IPS-11a (cell line): ENCODE measurements around the gene SUPT3H.

Experiments used
- H3K4me3 ChIP-seq: one replicate; pipeline ENCODE4 v1.5.1; 2013; ENCODE audit warnings: low read depth, low read length, control low read depth

SUPT3H gene

GRCh38 chr6:45129051-45129450, 248.7 kb downstream of the SUPT3H start:
- H3K4me3 ChIP-seq = no peak overlapping the region

- H3K4me3 ChIP-seq = no peak overlapping the region
Observed at GRCh38 chr6:45127185-45127584, 250.5 kb downstream of the SUPT3H start.

- H3K4me3 ChIP-seq = no peak overlapping the region
Observed at GRCh38 chr6:45126033-45126432, 251.7 kb downstream of the SUPT3H start.

- H3K4me3 ChIP-seq = no peak overlapping the region
Observed at GRCh38 chr6:45123023-45123422, 254.7 kb downstream of the SUPT3H start.

- no peak overlapping the region for H3K4me3 ChIP-seq
Observed at GRCh38 chr6:45118754-45119153, 259.0 kb downstream of the SUPT3H start.

GRCh38 chr6:45116714-45117410, 260.9 kb downstream of the SUPT3H start:
- no peak overlapping the region for H3K4me3 ChIP-seq

- H3K4me3 ChIP-seq = no peak overlapping the region
Observed at GRCh38 chr6:45115696-45116095, 262.0 kb downstream of the SUPT3H start.

- no peak overlapping the region for H3K4me3 ChIP-seq
Observed at GRCh38 chr6:45112711-45113110, 265.0 kb downstream of the SUPT3H start.

- H3K4me3 ChIP-seq = no peak overlapping the region
Observed at GRCh38 chr6:45109551-45109950, 268.2 kb downstream of the SUPT3H start.

- no peak overlapping the region for H3K4me3 ChIP-seq
Observed at GRCh38 chr6:45105170-45105820, 272.4 kb downstream of the SUPT3H start.

- no peak overlapping the region for H3K4me3 ChIP-seq
Observed at GRCh38 chr6:45104429-45104828, 273.3 kb downstream of the SUPT3H start.

- no peak overlapping the region for H3K4me3 ChIP-seq
Observed at GRCh38 chr6:45098256-45098655, 279.5 kb downstream of the SUPT3H start.

GRCh38 chr6:45094831-45095230, 282.9 kb downstream of the SUPT3H start:
- no peak overlapping the region for H3K4me3 ChIP-seq

- H3K4me3 ChIP-seq = no peak overlapping the region
Observed at GRCh38 chr6:45092135-45092534, 285.6 kb downstream of the SUPT3H start.

GRCh38 chr6:45086360-45087084, 291.2 kb downstream of the SUPT3H start:
- H3K4me3 ChIP-seq = no peak overlapping the region

- no peak overlapping the region for H3K4me3 ChIP-seq
Observed at GRCh38 chr6:45084257-45084656, 293.5 kb downstream of the SUPT3H start.

- H3K4me3 ChIP-seq = no peak overlapping the region
Observed at GRCh38 chr6:45082091-45082490, 295.6 kb downstream of the SUPT3H start.

GRCh38 chr6:45081634-45082033, 296.1 kb downstream of the SUPT3H start:
- H3K4me3 ChIP-seq = no peak overlapping the region

GRCh38 chr6:45078432-45078831, 299.3 kb downstream of the SUPT3H start:
- no peak overlapping the region for H3K4me3 ChIP-seq

- no peak overlapping the region for H3K4me3 ChIP-seq
Observed at GRCh38 chr6:45076217-45076930, 301.4 kb downstream of the SUPT3H start.

GRCh38 chr6:45075246-45075645, 302.5 kb downstream of the SUPT3H start:
- H3K4me3 ChIP-seq = no peak overlapping the region
